Posterior vena cava (tissue), 2 donors: Measurements from ENCODE around the gene SLC26A2. TPM values are rescaled to one million over a fixed set of nuclear protein-coding genes. Genes with fewer than 3 reads are reported as not detected.

ENCODE experiments used
- DNase-seq: peaks from one replicate; pipeline ENCODE4 v3.0.0-alpha.2; 2020; ENCODE audit warnings: low spot score
- intact Hi-C, 2 donors: fragments of 100-400 bp; cut with DNase I; formaldehyde crosslinking; loops; one replicate each; pipeline versions ENCODE4 v1.14.1 to v1.14.2; 2022 to 2023
- total RNA-seq, 2 donors: library from RNA; stranded (reverse); fragmentation: NEBNext Ultra II Directional; extraction: Animal tissue kit (Norgen Biotek cat#: 25700); gene quantifications; one replicate each; pipeline ENCODE4 v1.2.1, GENCODE V29; 2021
- donor health status: DM: yes; HTN: yes; CAD: no.
- donor health status: DM: yes; HTN: yes; CAD: no.

The SLC26A2 gene
- total RNA-seq, 2 donors from 2014 or later = 11.3 to 13.2 TPM

- no peak for DNase-seq
- intact Hi-C loops = loop anchor here in 1 of 2 donors (10.0 kb wide), 1 partner anchor 162 kb away; no protein-coding TSS in a partner anchor
Measured at GRCh38 chr5:149996205-149996890, 35.8 kb downstream of the SLC26A2 start.

GRCh38 chr5:149998281-149998680 lies 37.7 kb downstream of the SLC26A2 start:
- intact Hi-C loops = loop anchor here in 1 of 2 donors (10.0 kb wide), 1 partner anchor 163 kb away; no protein-coding TSS in a partner anchor
- DNase-seq = no peak

DNA sequence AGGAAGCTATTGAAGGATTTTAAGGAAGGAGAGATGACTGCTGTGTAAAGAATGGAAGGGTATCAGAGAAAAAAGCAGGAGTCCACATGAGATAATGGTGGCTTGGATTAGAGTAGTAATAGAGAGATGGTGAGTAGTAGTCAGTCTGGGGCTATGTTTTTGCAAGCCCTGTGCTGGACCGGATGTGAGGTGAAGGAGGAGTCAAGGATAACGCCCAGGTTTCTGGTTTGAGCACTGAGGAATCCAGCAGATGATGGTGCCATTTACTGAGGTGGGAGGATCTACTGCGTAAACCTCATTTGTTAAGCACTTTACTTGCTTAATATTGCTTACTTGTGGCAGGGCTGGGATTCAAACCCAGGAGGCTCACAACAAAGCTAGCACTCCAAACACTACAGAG lies 38.8 kb downstream of the SLC26A2 start:
- intact Hi-C loops = loop anchor here in 1 of 2 donors (10.0 kb wide), 1 partner anchor 165 kb away; no protein-coding TSS in a partner anchor
- no peak for DNase-seq

DNA sequence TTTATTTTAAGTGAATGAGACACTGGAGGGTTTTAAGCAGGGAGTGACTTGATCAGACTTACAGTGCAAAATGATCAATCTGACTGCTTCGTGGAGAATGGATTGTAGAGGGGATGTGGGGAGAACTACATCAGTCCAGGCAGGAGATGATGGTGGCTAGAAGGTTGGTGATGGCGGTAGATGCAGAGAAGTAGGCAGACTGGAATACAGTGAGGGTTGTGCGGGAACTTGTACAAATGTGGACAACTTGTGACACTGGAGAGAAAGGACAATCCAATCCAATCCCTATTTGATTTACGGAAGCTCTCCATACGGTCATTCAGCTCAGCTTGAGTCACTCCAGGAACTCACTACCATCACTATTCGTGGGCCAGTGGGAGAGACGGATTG lies 39.3 kb downstream of the SLC26A2 start:
- intact Hi-C loops = loop anchor here in 1 of 2 donors (10.0 kb wide), 1 partner anchor 165 kb away; no protein-coding TSS in a partner anchor
- no peak for DNase-seq

DNA sequence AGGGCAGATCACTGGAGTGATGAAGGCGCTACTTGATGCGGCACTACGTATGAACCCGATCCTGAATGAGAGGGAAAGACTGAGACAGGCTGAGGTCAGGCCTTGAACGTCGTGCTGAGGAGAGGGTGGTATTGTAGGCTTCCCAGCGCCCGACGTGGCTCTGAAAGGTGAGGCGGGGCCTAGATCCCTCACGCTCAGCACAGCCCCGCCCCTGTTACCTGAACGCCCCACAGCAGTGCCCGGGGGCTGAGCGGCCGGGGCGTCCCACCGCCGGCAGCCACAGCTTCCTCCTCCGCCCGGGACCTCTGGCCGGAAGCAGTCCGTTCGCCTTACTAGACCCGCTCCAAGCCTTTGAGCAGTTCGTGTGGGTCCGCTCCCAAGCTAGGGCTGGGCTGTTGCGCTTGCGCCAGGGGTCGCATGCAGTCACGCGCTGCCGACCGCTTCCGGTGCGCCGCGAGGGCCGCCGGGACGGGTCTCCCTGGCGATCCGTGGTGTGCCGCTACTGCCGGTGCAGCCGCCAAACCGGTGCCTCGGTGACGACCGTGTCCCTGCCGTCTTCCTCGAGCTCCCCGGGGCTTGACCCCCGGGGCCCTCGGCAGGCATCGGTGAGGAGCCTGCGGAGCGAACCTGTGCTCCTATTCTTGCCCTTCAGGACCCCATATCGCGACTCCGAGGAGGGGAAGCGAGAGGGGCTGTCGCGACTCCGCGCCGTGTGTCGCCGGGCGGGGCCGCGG lies 39.9 kb downstream of the SLC26A2 start, which contains the start of the genes HMGXB3 and TIGD6:
Gene HMGXB3 (plus strand): TSS at position 484 of the 734 bp plus-strand sequence. CDS start 4,114 bp downstream, outside the sequence.
Gene TIGD6 (minus strand): TSS at position 399 of the 734 bp plus-strand sequence. CDS start 4,306 bp downstream, outside the sequence.
- intact Hi-C loops = no loop called here

GRCh38 chr5:150000990-150001659 lies 40.6 kb downstream of the SLC26A2 start:
- intact Hi-C loops = no loop called here
- DNase-seq = peak; percentile 92

More for the DNA sequence above, 39.9 kb downstream of the SLC26A2 start, which contains the start of the genes HMGXB3 and TIGD6:
- DNase-seq = peak; percentile 98

- intact Hi-C loops = no loop called here
- no peak for DNase-seq
Measured at GRCh38 chr5:150001660-150002486, 41.3 kb downstream of the SLC26A2 start.

- no peak for DNase-seq
- intact Hi-C loops = no loop called here
Measured at GRCh38 chr5:150006318-150006717, 45.8 kb downstream of the SLC26A2 start.

DNA sequence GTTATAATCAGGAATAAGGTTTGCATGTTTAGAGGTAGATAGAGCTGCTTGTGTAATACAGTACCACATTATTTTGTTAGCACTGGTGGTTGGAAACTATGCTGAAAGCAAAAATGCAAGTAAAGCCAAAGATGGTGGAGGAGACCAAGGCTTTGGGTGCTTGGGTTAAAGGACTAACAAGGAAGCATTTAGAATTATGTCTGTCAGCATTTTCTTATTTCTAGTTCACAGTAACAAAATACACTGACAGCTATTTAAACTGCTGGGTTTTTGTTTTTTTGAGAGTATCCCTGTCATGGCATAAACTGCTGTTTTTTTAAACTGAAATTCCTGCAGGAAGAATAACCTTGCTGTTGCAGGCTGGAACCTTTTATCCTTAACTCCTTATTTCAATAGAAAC lies 46.5 kb downstream of the SLC26A2 start:
- DNase-seq = no peak
- intact Hi-C loops = no loop called here

GRCh38 chr5:150009671-150010387 lies 49.3 kb downstream of the SLC26A2 start:
- DNase-seq = no peak
- intact Hi-C loops = no loop called here

GRCh38 chr5:150013931-150014330 lies 53.4 kb downstream of the SLC26A2 start:
- intact Hi-C loops = no loop called here
- no peak for DNase-seq

GRCh38 chr5:150014456-150014855 lies 53.9 kb downstream of the SLC26A2 start:
- no peak for DNase-seq
- intact Hi-C loops = no loop called here

DNA sequence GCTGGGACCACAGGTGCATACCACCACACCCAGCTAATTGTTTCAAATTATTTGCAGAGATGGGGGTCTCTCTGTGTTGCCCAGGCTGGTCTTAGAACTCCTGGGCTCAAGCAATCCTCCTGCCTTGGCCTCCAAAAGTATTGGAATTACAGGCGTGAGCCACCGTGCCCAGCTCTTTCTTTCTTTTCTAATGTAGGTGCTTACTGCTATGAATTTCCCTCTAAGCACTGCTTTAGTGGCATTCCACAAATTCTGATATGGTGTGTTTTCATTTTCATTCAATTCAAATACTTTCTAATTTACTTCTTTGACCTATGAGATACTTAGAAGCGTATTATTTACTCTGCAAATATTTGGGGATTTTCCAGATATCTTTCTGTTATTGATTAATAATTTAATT lies 54.9 kb downstream of the SLC26A2 start:
- intact Hi-C loops = no loop called here
- DNase-seq = no peak

DNA sequence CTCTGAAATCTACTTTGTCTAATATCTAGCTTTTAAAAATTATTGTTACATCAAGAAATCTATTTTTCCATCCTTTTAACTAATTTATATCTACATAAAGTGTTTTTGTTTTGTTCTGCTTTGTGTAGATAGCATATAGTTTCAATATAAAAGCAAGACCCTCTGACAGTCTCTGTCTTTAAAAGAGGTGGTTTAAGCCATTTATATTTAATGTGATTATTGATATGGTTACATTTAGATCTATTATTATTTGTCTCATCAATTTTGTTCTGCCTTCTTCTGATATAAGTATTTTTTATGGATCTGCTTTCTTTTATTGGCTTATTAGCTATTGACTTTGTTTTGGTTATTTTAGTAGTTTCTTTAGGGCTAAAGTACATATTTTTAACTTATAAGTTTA lies 56.0 kb downstream of the SLC26A2 start:
- intact Hi-C loops = no loop called here
- no peak for DNase-seq

DNA sequence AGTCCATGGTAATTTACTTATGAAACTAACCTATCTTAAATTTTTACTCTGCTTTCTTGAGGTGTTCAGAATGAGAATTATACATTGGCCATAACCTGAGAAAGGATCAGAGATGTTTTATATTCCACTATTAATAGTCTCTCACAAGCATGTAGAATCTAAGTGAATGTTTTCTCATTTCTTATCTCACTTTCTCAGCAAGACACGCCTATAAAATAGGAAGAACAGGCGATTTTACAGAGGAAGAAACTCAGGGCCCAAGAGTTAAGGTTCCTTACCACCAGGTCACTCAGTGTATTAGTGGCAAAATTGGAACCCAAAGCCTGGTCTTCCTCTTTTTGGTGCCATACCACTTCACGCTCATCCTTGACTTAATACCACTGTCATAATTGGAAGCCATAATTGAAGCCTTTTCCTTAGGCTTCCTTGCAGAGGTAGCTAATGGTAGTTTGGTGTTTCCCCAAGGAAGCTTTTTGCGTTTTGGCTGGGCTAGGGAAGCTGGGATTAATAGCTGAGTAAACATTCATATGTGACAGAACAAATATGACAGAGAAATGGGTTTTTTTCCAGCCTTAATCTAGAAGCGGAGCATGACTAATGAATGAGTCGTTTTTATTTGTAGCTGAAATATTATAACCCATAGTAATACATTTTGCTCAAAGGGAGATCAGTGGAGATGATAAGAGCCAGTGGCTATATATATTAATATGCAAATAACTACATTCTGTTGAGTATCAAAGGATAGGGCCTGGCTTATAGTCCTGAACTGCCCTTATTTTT lies 56.9 kb downstream of the SLC26A2 start:
- no peak for DNase-seq
- intact Hi-C loops = no loop called here

DNA sequence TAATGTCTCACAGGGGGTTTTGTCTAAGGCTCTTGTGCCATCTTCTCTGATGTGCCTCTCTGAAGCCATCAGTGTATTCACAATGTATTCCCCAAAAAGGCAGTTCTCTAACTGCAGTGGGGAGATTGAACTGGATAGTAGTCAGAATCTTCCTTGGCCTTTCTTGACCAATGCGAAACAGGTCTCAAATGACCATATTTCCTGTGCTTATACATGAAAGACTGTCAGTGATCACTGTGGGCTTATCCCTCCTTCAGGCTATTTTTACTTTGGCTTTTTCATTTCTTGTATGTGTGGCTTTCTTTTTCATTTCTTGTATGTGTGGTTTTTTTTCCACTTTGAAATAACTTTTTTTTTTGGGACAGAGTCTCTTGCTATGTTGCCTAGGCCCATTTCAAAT lies 59.7 kb downstream of the SLC26A2 start:
- intact Hi-C loops = no loop called here
- DNase-seq = no peak

- DNase-seq = no peak
- intact Hi-C loops = no loop called here
Measured at GRCh38 chr5:150021491-150022157, 61.1 kb downstream of the SLC26A2 start.
